Parietal lobe (tissue), 1 donor: ENCODE results near the gene CCDC9B. TPM values are rescaled to one million over a fixed set of nuclear protein-coding genes. Genes with fewer than 3 reads are reported as not detected.

Experiments used
- total RNA-seq: library from RNA; depleted of rRNA; stranded (reverse); fragments of >200 nt; gene quantifications from one replicate; pipeline ENCODE4 v1.2.3, GENCODE V29; 2014

CCDC9B gene
- 4.4 TPM for total RNA-seq

DNA sequence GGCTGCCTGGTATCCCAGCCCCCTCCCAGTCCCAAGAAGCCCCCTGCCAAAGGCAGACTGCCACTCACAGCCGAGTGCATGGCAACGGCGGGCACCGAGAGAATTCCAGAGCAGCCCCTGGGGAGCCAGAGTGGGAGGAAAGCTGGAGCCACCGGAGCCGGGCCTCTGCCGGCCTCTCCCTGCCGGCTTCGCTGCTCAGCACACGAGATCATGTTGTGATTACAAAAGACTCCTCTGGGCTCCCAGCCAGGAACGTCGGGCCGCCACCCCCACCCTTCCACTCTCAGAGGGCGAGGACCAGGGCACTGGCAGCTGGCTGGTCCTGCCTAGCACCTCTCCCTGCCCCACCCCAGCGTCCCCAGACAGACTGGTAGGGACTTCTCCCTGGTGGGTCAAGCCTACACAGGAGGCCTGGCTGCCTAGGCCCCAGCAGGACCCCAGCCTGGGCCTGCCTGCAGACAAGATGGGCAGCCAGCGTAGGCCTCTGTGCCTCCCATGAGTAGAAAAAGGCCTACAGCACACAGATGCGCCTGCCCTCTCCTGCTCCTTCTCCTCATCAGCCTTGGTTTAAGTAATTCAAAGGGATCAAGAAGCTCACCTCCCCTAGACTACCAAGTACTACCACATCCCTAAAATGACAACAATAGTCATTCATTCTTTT is at the start of gene CCDC9B:
Gene CCDC9B (minus strand): TSS at position 200 of the 661 bp plus-strand sequence. CDS start 120 bp downstream, at position 80.

DNA sequence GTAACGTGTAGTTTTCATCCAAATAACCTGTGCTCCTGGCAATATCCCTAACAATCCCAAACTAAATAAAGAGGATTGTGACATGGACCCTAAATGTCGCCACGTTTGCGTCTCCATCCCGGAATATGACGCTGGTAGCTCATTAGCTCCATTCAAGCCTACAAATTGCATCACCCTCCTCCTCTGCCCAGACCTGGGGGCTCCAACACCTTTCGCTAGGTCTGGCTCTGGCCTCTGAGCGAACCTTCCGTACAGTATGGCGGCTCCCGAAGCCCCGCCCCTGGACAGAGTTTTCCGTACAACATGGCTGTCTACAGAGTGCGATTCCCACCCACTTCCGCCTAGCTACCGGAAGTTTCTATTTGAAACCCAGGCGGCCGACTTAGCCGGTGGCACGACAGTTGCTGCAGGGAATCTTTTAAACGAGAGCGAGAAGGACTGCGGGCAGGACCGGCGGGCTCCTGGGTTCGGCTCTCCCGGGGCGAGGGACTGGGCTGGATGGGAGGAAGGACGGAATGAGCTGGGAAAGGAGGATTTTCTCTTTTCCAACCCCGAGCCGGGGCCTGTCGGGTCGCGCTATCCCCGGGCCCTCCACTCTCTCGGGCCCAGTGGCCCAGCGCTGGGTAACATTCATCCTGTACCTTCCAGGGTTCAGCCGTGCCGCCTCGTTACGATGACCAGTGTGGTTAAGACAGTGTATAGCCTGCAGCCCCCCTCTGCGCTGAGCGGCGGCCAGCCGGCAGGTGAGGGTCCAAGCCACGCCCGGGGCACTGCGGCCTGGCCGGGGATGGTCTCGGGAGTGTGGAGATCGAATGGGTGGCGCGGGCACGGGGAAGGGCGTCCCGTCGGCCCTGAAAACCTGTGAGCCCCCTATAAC is 42.1 kb upstream of the CCDC9B start, which contains the start of gene KNSTRN:
Gene KNSTRN (plus strand): TSS at position 142 of the 877 bp plus-strand sequence. CDS start 115 bp downstream, at position 257.

DNA sequence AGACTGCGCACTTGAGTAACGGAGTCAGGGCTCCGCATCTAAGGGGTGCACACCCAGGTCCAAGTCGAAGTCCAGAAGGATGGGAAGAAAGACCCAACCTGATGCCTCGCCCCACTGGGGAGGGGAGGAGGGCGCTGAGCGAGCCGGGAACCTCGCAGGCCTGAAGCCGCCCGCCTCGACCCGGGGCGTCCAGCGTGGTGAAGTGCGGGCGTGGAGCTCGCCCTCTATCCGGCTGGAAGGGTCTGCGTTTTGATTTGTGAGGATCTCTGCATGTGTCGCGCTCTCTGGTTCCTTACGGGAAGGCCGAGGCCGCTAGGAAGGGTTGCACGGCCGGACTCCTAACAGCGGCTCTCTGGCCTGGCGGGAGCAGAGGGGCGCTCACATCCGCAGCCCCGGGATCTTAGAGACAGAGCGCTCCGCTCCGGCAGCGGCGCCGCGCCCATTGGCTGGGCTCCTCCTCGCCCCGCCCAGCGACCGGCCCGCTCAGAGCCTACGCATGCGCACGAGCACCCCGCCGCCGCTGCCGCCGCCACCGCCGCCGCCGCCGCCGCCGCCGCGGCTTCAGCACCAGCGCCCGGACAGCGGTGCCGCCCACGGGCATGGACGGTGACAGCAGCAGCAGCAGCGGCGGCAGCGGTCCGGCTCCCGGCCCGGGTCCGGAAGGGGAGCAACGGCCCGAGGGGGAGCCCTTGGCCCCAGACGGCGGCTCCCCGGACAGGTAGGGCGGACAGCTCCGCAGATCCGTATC is 17.2 kb upstream of the CCDC9B start, which contains the start of gene DISP2:
Gene DISP2 (plus strand): TSS at position 497 of the 748 bp plus-strand sequence. CDS start 103 bp downstream, at position 600.

DNA sequence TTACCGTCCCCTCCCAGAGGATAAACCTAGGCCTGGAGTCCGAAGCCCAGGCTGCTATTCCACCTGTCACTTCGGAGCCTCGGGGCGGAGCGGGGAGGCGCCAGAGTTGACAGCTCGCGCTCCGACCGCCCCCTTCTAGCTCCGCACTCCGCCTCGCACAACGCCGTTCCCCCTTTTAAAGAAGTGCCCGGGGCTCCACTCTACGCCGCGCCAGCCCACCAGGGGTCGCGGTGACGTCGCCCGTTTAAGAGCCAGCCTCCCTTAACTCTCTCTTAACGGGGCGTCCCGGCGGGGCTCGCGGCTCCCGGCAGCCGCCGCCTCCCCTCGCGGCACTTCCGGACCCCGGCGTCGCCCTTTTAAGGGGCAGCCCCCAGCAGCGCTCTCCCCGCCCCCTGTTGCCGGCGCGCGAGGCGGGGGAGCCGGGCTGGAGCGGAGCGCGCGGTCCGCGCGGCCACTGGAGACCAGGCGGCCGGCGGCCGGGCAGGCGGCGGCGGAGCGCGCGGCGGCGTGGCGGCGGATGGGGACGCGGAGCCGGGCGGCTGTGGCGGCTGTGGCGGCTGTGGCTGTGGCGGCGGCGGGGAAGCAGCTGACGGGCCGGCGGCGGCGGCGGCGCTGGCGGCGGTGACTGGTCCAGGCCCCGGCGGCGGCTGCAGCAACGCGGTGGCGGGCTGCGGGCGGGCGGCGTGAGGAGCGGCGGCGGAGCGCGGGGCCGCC is 17.3 kb downstream of the CCDC9B start, which contains the start of gene INAFM2:
Gene INAFM2 (plus strand): TSS at position 454 of the 714 bp plus-strand sequence. CDS start 364 bp downstream, outside the sequence.

DNA sequence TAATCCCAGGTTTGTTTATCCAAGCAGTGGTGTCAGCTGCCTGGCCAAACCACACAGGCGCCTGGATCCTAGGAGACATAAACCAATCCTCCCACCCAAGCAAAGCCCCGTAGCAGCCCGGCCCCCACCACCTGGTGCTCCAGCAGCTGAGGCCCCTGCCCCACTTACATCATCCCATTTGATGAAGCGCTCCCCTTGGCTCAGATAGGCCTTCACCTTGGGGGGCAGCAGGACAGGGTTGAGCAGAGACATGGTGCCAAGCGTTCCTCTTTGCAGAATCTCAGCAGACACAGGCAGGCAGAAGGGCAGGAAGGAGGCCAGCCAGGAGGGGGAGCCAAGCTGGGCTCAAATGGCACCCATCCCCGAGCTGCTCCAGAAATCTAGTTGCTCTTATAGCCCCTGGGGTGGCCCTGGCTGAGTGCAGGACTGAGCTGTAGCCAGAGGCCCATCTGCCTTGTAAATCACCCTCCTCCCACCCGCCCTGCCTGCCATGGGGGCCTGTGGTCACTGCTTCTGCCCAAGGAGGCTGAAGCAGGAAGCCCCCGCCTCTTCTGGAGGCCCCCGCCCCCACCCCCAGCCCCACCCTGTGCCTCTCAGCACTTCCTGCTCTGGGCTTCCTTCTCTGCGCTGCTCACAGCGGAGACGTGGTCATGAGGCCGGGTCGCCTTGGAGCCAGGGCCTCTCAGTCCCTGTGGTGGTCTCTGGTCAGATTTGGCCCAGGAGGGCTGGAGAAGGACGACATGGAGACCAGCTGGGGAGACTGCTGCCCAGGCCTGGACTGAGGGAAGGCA is 33.1 kb downstream of the CCDC9B start, which contains the start of gene PLCB2:
Gene PLCB2 (minus strand): TSS at position 515 of the 791 bp plus-strand sequence. CDS start 263 bp downstream, at position 252.

DNA sequence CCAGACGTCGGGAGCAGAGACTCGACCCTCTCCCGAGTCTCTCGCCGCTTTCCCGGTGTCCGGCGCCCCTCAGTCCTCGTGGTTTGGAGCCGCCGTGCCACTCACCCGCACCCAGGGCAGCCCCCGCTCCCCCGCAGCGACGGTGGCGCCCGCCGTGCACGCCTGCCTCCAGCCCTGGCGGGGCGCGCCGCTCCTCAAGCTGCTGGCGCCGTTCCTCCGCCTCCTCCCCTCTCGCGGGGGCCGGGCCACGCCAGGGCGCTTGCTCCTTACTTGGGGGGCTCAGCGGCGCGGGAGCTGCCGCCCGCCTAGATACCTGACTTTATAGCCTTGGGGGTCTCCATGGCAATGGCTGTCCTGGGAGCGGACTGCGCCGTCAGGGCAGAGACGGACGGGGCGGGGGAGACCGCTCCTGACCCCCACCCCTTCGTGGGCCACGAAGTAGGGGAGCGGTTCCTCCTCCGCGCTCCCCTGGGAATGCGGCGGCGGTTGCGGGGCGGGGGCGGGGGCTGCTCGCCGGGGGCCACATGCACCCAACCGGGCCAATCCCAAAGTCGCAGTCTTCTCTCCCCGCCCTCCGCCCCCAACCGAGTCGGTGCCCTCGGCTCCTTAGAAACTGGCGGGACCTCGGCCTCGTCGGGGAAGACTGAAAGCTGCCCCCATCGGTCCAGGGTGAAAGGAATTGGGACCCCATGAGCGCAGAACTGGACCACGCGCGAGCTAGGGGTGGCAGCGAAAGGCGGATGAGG is 57.7 kb downstream of the CCDC9B start, which contains the start of gene ANKRD63:
Gene ANKRD63 (minus strand): TSS at position 196 of the 746 bp plus-strand sequence. CDS start 478 bp downstream, outside the sequence.

Other genes starting within 250 kb of the CCDC9B start
- gene BMF, start 232.1 kb downstream of the CCDC9B start, total RNA-seq: 4.4 TPM
- 8.8 TPM for gene BUB1B, start 179.9 kb downstream of the CCDC9B start, total RNA-seq
- 16.0 TPM for gene PAK6, start 101.9 kb downstream of the CCDC9B start, total RNA-seq
- gene ANKRD63, start 57.9 kb downstream of the CCDC9B start, total RNA-seq: 0.94 TPM
- gene PLCB2, start 33.0 kb downstream of the CCDC9B start, total RNA-seq: 6.9 TPM
- 10.3 TPM for gene INAFM2, start 17.2 kb downstream of the CCDC9B start, total RNA-seq
- not detected for gene PHGR1, start 10.1 kb upstream of the CCDC9B start, total RNA-seq
- gene DISP2, start 17.3 kb upstream of the CCDC9B start, total RNA-seq: 18.5 TPM
- 33.2 TPM for gene KNSTRN, start 41.8 kb upstream of the CCDC9B start, total RNA-seq
- gene IVD, start 64.9 kb upstream of the CCDC9B start, total RNA-seq: 37.2 TPM
- 14.1 TPM for gene BAHD1, start 100.0 kb upstream of the CCDC9B start, total RNA-seq
- gene CHST14, start 130.0 kb upstream of the CCDC9B start, total RNA-seq: 3.4 TPM
- gene CCDC32, start 224.1 kb upstream of the CCDC9B start, total RNA-seq: 26.0 TPM
- gene RPUSD2, start 228.4 kb upstream of the CCDC9B start, total RNA-seq: 11.0 TPM